OCI-LY1 (cell line): ENCODE data around the gene KDM5C.

Source experiments
- EZH2 ChIP-seq: fragments of 200-600 bp; sonication (generic), shearing (Covaris generic); IDR thresholded peaks from 2 replicates; pipeline ENCODE4 v1.8.0; 2017; ENCODE audit warnings: borderline replicate concordance, mixed run types, mild to moderate bottlenecking, antibody characterized with exemption, low read length, moderate library complexity, mixed read lengths
- TF ChIP-seq, protein P1 (sequence below): fragments of 200-600 bp; sonication (generic), shearing (Covaris generic); IDR thresholded peaks from 2 replicates; pipeline ENCODE4 v1.5.1; 2017; ENCODE audit warnings: mild to moderate bottlenecking, antibody characterized with exemption, low read length, moderate library complexity, mixed read lengths

DNA sequence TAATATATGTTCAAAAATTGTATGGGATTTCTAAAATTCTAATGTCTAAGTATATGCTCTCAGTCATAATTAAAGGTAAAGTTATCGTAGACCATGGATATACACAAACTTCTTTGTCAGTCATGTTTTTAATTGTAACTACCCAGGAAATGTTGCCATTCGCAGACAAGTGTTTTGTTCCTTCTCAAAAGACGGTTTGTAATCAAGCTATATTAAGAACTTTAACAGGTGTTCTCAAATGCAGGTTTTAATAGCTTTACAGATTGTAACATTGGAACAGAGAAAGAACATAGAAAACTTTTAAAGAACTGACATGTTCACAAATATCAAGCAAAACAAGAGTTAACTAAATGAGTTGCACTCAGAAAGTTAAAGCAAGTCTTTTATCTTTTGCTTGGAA, 58.9 kb downstream of the KDM5C start:
- TF ChIP-seq, protein P1, sequence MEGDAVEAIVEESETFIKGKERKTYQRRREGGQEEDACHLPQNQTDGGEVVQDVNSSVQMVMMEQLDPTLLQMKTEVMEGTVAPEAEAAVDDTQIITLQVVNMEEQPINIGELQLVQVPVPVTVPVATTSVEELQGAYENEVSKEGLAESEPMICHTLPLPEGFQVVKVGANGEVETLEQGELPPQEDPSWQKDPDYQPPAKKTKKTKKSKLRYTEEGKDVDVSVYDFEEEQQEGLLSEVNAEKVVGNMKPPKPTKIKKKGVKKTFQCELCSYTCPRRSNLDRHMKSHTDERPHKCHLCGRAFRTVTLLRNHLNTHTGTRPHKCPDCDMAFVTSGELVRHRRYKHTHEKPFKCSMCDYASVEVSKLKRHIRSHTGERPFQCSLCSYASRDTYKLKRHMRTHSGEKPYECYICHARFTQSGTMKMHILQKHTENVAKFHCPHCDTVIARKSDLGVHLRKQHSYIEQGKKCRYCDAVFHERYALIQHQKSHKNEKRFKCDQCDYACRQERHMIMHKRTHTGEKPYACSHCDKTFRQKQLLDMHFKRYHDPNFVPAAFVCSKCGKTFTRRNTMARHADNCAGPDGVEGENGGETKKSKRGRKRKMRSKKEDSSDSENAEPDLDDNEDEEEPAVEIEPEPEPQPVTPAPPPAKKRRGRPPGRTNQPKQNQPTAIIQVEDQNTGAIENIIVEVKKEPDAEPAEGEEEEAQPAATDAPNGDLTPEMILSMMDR, result no peak
- TF ChIP-seq EZH2, result no peak
